ENCODE results near the gene DSCAM. TPM values are rescaled to one million over a fixed set of nuclear protein-coding genes. Genes with fewer than 3 reads are reported as not detected.
A peak's percentile ranks its signal among the peaks of the same experiment; 100 is the strongest.
"Not testable (repeated sequence)": the region's sequence is repeated elsewhere in the genome, so short reads cannot be mapped to it uniquely, and the experiment has no call there.

The DSCAM gene
- total RNA-seq, 1 donor from 2014 or later = 0.06 TPM

DNA sequence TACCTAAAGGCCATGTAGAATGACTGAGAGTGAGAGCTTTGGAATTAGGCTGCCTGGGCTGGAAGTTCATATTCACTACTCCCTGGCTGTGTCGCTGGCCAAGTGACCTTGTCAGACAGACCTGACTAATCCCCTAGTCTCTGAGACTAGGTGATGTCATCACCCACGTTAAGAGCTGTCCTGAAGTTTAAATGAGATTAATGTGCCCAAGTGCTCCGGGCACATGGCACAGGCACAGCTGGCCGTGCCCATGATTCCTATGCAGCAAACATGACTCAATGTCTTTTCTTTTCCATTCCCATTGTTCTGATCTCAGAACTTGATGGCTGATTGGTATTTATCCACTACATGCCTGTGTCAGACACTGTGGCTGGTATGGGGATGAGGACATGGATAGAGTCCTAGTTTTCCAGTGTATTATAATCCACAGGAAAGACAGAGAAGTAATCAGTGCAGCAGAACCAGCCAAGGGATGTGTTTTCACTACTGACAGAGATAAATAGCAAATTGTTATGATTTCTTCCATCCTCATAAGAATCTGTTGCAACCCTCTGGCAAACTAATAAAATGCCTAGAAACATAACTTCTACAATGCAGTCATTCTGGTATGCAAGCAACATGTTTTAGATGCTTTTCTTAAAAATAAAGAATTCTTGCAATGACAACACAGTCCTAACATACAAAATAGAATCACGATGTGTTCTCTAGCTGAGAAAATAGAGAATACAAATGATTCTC lies 798.8 kb downstream of the DSCAM start:
- H3K27me3 ChIP-seq (ENCODE audit: low read depth) = no peaks in the 10 kb centered on the region
- no peak for DNase-seq
- intact Hi-C loops (cut with DNase I) = no loop called here
- TF ChIP-seq CTCF (IDR thresholded peaks at IDR 0.05) = no peak
- no peak for ATAC-seq
- no peaks in the 10 kb centered on the region for H3K36me3 ChIP-seq
- H3K27ac ChIP-seq = no peak overlapping the region
- H3K9me3 ChIP-seq = no peaks in the 10 kb centered on the region
- H3K4me3 ChIP-seq = no peak overlapping the region
- H3K4me1 ChIP-seq = peaks cover 6% of the 10 kb centered on the region

DNA sequence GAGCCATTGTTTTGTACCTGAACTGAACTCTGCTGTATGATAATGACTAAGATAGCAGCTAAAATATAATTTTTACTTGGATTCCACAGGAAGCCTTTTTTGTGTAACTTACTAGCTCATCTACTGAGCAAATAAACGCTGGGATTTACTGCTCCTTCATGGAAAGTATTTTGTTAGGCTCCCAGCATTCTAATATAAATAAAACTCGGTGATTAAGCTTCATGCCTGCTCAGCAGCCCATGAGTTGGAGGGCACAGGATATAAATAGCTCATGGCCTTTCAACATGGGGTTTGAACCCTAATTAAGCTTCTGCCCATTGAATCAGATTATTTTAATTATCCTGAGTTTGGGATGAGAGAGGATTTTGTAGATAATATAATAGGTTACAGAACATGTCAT lies 799.7 kb downstream of the DSCAM start:
- H3K27ac ChIP-seq = no peak overlapping the region
- no peak for TF ChIP-seq CTCF (IDR thresholded peaks at IDR 0.05)
- H3K27me3 ChIP-seq (ENCODE audit: low read depth) = no peaks in the 10 kb centered on the region
- intact Hi-C loops (cut with DNase I) = no loop called here
- no peaks in the 10 kb centered on the region for H3K9me3 ChIP-seq
- no peaks in the 10 kb centered on the region for H3K36me3 ChIP-seq
- no peaks in the 10 kb centered on the region for H3K4me1 ChIP-seq
- DNase-seq (no peak), ATAC-seq (no peak)
- no peak overlapping the region for H3K4me3 ChIP-seq

DNA sequence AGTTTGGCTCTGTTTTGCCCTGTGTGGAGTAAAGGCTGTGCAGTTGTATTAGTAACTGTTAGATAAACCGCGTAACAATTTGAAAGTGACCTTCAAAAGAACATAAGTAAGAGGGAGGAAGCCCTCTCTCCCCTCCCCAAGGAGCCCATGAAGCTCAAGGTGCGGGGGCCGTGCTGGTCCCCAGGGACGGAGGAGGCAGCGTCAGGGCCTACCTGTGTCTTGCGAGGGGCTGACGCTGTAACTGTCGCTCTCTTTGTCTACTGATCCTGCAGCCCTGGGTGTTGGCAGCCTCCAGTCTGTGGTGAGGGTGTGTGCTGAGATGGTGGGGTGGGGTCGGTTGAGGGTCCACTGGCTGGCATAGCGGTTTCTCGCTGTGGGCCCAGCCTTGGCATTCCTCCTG lies 803.1 kb downstream of the DSCAM start:
- Histone ChIP-seq H3K27me3 (ENCODE audit: low read depth) (no peaks in the 10 kb centered on the region), H3K4me3 (no peak overlapping the region), H3K4me1 (no peaks in the 10 kb centered on the region), H3K36me3 (no peaks in the 10 kb centered on the region), H3K9me3 (no peaks in the 10 kb centered on the region), H3K27ac (no peak overlapping the region)
- peak in 1 of 2 donors; percentile 14 for ATAC-seq
- DNase-seq = no peak
- TF ChIP-seq CTCF (IDR thresholded peaks at IDR 0.05) = no peak
- intact Hi-C loops (cut with DNase I) = no loop called here

GRCh38 chr21:40043423-40043822 lies 803.5 kb downstream of the DSCAM start:
- Histone ChIP-seq H3K27me3 (ENCODE audit: low read depth) (no peaks in the 10 kb centered on the region), H3K9me3 (no peaks in the 10 kb centered on the region), H3K4me1 (no peaks in the 10 kb centered on the region), H3K4me3 (no peak overlapping the region), H3K36me3 (no peaks in the 10 kb centered on the region), H3K27ac (no peak overlapping the region)
- DNase-seq (no peak), ATAC-seq (peak in 1 of 2 donors; percentile 67)
- intact Hi-C loops (cut with DNase I) = no loop called here
- TF ChIP-seq CTCF (IDR thresholded peaks at IDR 0.05) = no peak

DNA sequence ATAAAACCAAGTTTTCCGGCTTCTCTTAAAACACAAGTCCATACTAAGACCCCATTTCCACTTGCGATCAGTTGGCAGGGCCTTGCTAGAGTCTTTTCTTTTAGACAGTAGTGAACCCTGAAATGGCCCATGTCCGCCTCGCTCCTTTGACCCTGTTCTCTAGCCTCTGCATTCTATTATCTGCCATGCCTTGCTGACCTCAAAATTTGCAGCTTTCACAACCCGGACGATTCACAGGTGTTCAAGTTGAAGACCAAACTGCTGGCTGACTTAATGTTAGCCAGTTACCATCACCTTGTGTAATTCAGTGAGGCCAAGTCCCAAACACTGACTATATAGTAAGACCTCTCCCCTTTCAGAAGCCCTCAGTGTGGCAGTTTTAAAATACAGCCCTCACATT lies 805.5 kb downstream of the DSCAM start:
- Histone ChIP-seq H3K27ac (no peak overlapping the region), H3K4me3 (no peak overlapping the region), H3K4me1 (no peaks in the 10 kb centered on the region), H3K36me3 (no peaks in the 10 kb centered on the region), H3K9me3 (no peaks in the 10 kb centered on the region), H3K27me3 (ENCODE audit: low read depth) (no peaks in the 10 kb centered on the region)
- DNase-seq (no peak), ATAC-seq (no peak)
- intact Hi-C loops (cut with DNase I) = no loop called here
- TF ChIP-seq CTCF (IDR thresholded peaks at IDR 0.05) = no peak

- H3K4me1 ChIP-seq; H3K9me3 ChIP-seq; DNase-seq; intact Hi-C loops (cut with DNase I); H3K36me3 ChIP-seq; H3K4me3 ChIP-seq; H3K27ac ChIP-seq; H3K27me3 ChIP-seq (ENCODE audit: low read depth); ATAC-seq: not testable (repeated sequence)
These were observed 813.7 kb downstream of the DSCAM start for GRCh38 chr21:40033156-40033782.

All from lower lobe of right lung (tissue), 2 donors.